ENCODE results near the gene LAMC3.
"Not testable (repeated sequence)": the region's sequence is repeated elsewhere in the genome, so short reads cannot be mapped to it uniquely, and the experiment has no call there.

The LAMC3 gene

DNA sequence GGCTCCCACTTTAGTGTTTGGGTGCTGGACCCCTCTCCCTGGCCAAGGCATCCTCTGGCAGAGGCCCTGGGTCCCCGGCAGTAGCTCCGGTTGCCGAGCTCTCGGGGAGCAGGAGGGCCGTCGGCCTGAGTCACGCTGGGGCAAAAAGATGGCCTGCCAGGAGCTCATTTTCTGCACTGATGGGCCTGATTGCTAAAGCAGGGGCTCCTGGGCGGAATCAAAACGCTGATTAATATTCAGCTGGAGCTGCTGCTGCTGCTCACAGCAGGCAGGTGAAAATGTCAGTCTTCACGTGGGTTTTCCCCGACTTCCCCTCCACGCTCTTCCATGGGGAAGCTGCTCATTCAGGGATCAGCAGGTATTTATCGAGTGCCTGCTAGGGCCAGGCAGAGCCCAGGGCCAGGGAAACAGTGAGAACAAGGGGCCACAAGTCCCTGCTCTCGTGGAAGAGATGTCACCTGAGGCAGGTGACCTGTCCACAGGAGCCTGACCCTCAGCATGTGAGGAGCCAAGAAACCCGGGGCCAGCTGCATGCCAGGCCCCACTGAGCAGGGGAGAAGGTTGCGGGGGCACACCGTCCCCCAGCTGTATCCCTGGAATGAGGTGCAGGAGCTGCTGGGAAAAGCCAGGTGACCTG, 22.1 kb downstream of the LAMC3 start:
- TF ChIP-seq, protein P1, sequence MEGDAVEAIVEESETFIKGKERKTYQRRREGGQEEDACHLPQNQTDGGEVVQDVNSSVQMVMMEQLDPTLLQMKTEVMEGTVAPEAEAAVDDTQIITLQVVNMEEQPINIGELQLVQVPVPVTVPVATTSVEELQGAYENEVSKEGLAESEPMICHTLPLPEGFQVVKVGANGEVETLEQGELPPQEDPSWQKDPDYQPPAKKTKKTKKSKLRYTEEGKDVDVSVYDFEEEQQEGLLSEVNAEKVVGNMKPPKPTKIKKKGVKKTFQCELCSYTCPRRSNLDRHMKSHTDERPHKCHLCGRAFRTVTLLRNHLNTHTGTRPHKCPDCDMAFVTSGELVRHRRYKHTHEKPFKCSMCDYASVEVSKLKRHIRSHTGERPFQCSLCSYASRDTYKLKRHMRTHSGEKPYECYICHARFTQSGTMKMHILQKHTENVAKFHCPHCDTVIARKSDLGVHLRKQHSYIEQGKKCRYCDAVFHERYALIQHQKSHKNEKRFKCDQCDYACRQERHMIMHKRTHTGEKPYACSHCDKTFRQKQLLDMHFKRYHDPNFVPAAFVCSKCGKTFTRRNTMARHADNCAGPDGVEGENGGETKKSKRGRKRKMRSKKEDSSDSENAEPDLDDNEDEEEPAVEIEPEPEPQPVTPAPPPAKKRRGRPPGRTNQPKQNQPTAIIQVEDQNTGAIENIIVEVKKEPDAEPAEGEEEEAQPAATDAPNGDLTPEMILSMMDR (IDR thresholded peaks at IDR 0.05), result no peak
- H3K27me3 ChIP-seq, result peaks cover 0 to 12% of the 10 kb centered on the region in 2 donors
- no peak for DNase-seq
- H3K36me3 ChIP-seq, result no peaks in the 10 kb centered on the region
- no peaks in the 10 kb centered on the region for H3K4me1 ChIP-seq
- no peaks in the 10 kb centered on the region for H3K9me3 ChIP-seq
- intact Hi-C loops (cut with DNase I; ENCODE audit: low total_unique reads), result loop anchor here (10.0 kb wide), 1 partner anchor 156 kb away; no protein-coding TSS in a partner anchor
- H3K27ac ChIP-seq, result no peak overlapping the region
- H3K4me3 ChIP-seq, result no peak overlapping the region

- TF ChIP-seq, protein P1 (IDR thresholded peaks at IDR 0.05), result no peak
- Histone ChIP-seq H3K27ac (no peak overlapping the region), H3K9me3 (no peaks in the 10 kb centered on the region), H3K4me3 (no peak overlapping the region), H3K27me3 (peaks cover 0 to 8% of the 10 kb centered on the region in 2 donors), H3K4me1 (peaks cover 0 to 4% (median 3%) of the 10 kb centered on the region in 4 donors), H3K36me3 (no peaks in the 10 kb centered on the region)
- no peak for DNase-seq
- intact Hi-C loops (cut with DNase I; ENCODE audit: low total_unique reads), result loop anchor here (10.0 kb wide), 1 partner anchor 157 kb away; no protein-coding TSS in a partner anchor
Measured at GRCh38 chr9:131031642-131032005, 22.6 kb downstream of the LAMC3 start.

DNA sequence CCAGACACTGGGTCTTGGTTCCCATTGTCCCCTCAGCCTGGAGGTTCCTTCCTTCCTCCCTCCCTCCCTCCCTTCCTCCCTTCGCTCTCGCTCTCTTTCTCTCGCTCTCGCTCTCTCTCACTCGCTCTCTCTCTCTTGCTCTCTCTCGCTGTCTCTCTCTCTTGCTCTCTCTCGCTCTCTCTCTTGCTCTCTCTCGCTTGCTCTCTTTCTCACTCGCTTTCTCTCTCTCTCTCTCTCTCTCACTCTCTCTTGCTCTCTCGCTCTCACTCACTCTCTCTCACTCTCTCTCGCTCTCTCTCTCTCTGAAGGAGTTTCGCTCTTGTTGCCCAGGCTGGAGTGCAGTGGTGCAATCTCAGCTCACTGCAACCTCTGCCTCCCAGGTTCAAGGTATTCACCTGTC, 23.4 kb downstream of the LAMC3 start:
- Histone ChIP-seq H3K27ac (no peak overlapping the region), H3K9me3 (no peaks in the 10 kb centered on the region), H3K4me3 (no peak overlapping the region), H3K27me3 (peaks cover 0 to 3% of the 10 kb centered on the region in 2 donors), H3K36me3 (no peaks in the 10 kb centered on the region), H3K4me1 (peaks cover 0 to 11% (median 10%) of the 10 kb centered on the region in 4 donors)
- no peak for DNase-seq
- TF ChIP-seq, protein P1 (IDR thresholded peaks at IDR 0.05), result no peak
- intact Hi-C loops (cut with DNase I; ENCODE audit: low total_unique reads), result loop anchor here (10.0 kb wide), 1 partner anchor 158 kb away; no protein-coding TSS in a partner anchor

- intact Hi-C loops (cut with DNase I; ENCODE audit: low total_unique reads), result loop anchor here (10.0 kb wide), 1 partner anchor 159 kb away; no protein-coding TSS in a partner anchor
- peaks cover 0 to 3% of the 10 kb centered on the region in 2 donors for H3K27me3 ChIP-seq
- H3K27ac ChIP-seq, result no peak overlapping the region
- no peaks in the 10 kb centered on the region for H3K36me3 ChIP-seq
- no peak for DNase-seq
- H3K9me3 ChIP-seq, result no peaks in the 10 kb centered on the region
- no peak overlapping the region for H3K4me3 ChIP-seq
- H3K4me1 ChIP-seq, result peaks cover 0 to 20% (median 18%) of the 10 kb centered on the region in 4 donors
- TF ChIP-seq, protein P1 (IDR thresholded peaks at IDR 0.05), result no peak
Measured at GRCh38 chr9:131033269-131034224, 24.6 kb downstream of the LAMC3 start.

DNA sequence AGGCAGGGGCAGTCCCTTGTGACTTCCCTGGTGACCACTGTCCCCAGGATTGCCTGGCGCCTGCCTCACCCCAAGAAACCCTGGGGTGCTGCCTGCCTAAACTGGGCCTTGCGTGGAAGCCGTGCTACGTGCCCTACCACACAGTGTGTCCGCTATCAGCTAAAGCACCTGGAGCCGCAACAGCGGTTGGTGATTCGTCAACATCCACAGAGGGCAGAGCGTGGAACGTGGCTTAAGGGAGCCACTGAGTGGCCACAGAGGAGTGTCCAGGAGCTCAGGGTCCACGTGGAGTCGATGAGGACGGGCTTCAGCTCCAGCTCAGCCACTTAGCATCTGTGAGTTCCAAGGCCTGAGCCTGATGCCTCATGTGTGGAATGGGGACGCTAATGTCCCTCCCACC, 25.3 kb downstream of the LAMC3 start:
- Histone ChIP-seq H3K9me3 (no peaks in the 10 kb centered on the region), H3K4me1 (peaks cover 0 to 20% (median 18%) of the 10 kb centered on the region in 4 donors), H3K36me3 (no peaks in the 10 kb centered on the region), H3K27me3 (peaks cover 0 to 3% of the 10 kb centered on the region in 2 donors), H3K4me3 (no peak overlapping the region), H3K27ac (no peak overlapping the region)
- TF ChIP-seq, protein P1 (IDR thresholded peaks at IDR 0.05), result no peak
- intact Hi-C loops (cut with DNase I; ENCODE audit: low total_unique reads), result loop anchor here (10.0 kb wide), 1 partner anchor 159 kb away; no protein-coding TSS in a partner anchor
- no peak for DNase-seq

GRCh38 chr9:131034749-131035148, 25.8 kb downstream of the LAMC3 start:
- intact Hi-C loops (cut with DNase I; ENCODE audit: low total_unique reads), result loop anchor here (5.0 to 10.0 kb wide), 2 partner anchors 87 to 160 kb away; no protein-coding TSS in a partner anchor
- not testable (repeated sequence) for H3K27ac ChIP-seq, H3K9me3 ChIP-seq, H3K27me3 ChIP-seq, DNase-seq, H3K36me3 ChIP-seq, H3K4me3 ChIP-seq
- H3K4me1 ChIP-seq, result peaks cover 0 to 20% (median 18%) of the 10 kb centered on the region in 4 donors

All from tibial artery (tissue), 4 donors.